HCT116 (cell line): ENCODE results near the gene DAZAP1. TPM values are rescaled to one million over a fixed set of nuclear protein-coding genes. Genes with fewer than 3 reads are reported as not detected.
A peak's percentile ranks its signal among the peaks of the same experiment; 100 is the strongest.

Source experiments
- ATAC-seq: fragments of 200-7000 bp; cut with Tn5 transposase; 2 replicates; pipeline ENCODE4 v1.9.1; 2020; ENCODE audit warnings: mild to moderate bottlenecking, moderate library complexity
- BruUV-seq: library from RNA; stranded (reverse); fragments of 400-500 nt; replicated peaks from 2 replicates; lab custom pipeline; 2021; lab: Mats Ljungman, UMichigan
- CTCF ChIA-PET: fragments of 300-600 bp; sonication (Branson Sonifier 250); formaldehyde crosslinking; loops from one replicate; lab custom pipeline; 2021; ENCODE audit warnings: antibody characterized with exemption; lab: Charles Lee
- POLR2A ChIA-PET: fragments of 300-600, 350-600 bp; sonication (Branson Sonifier 250); formaldehyde crosslinking; loops from one replicate; lab custom pipeline; 2021; ENCODE audit warnings: antibody characterized with exemption; lab: Charles Lee
- RAD21 ChIA-PET, 2 experiments: fragments of 300-600 bp; sonication (Branson Sonifier 250); formaldehyde crosslinking; loops; one replicate each; lab custom pipeline; 2023; ENCODE audit warnings: low total read pairs in 2 of 2; ENCODE audit not compliant: uncharacterized antibody in 2 of 2, unreplicated experiment in 2 of 2, low non-redundant PET in 1 of 2; lab: Charles Lee
- DNase-seq: peaks from one replicate; pipeline ENCODE4 v3.0.0-alpha.2; 2010; ENCODE audit warnings: low read depth, low spot score
- H2AFZ ChIP-seq: fragments of 200-600 bp; shearing (Covaris generic), sonication (generic); 2 replicates; pipeline ENCODE4 v1.6.1; 2017; ENCODE audit warnings: low read depth, mixed run types, mixed read lengths, antibody characterized with exemption, low read length; ENCODE audit not compliant: poor library complexity, severe bottlenecking
- H3K27ac ChIP-seq: 2 replicates; pipeline ENCODE4 v1.5.1; 2012; ENCODE audit warnings: low read depth, low read length
- H3K27me3 ChIP-seq: fragments of 200-600 bp; sonication (generic); 2 replicates; pipeline ENCODE4 v1.6.1; 2016; ENCODE audit warnings: mixed run types, low read length, mixed read lengths; ENCODE audit not compliant: insufficient read depth
- H3K36me3 ChIP-seq, 2 experiments: fragments of 200-500 bp in 1 of 2; fragments of 200-600 bp in 1 of 2; sonication (Bioruptor generic) in 1 of 2; sonication (generic) in 1 of 2; 2 replicates each; pipeline versions ENCODE4 v1.5.1 to v1.6.1; 2014 to 2016; ENCODE audit warnings: low read length in 2 of 2, inconsistent platforms in 1 of 2, mixed read lengths in 1 of 2, mixed run types in 1 of 2; ENCODE audit not compliant: insufficient read depth in 2 of 2, control insufficient read depth in 1 of 2
- H3K4me1 ChIP-seq, 2 experiments: fragments of 200-600 bp in 1 of 2; sonication (generic) in 1 of 2; 2 replicates each; pipeline versions ENCODE4 v1.5.1 to v1.6.1; 2012 to 2017; ENCODE audit warnings: low read length in 2 of 2, inconsistent platforms in 1 of 2, mild to moderate bottlenecking in 1 of 2, mixed read lengths in 1 of 2, mixed run types in 1 of 2, moderate library complexity in 1 of 2; ENCODE audit not compliant: insufficient read depth in 2 of 2, control insufficient read depth in 1 of 2
- H3K4me2 ChIP-seq: fragments of 200-600 bp; sonication (generic); 2 replicates; pipeline ENCODE4 v1.6.1; 2017; ENCODE audit warnings: mixed run types, low read length, mixed read lengths
- H3K4me3 ChIP-seq, 2 experiments: fragments of 200-600 bp in 1 of 2; sonication (generic) in 1 of 2; replicated peaks in 1 of 2; 2 replicates each; pipeline ENCODE4 v1.5.1; 2011 to 2016; ENCODE audit warnings: low read length in 2 of 2, control low read depth in 1 of 2, low read depth in 1 of 2, mild to moderate bottlenecking in 1 of 2, mixed read lengths in 1 of 2, mixed run types in 1 of 2
- H3K79me2 ChIP-seq: fragments of 200-600 bp; sonication (generic); 2 replicates; pipeline ENCODE4 v1.6.1; 2017; ENCODE audit warnings: mild to moderate bottlenecking, mixed run types, low read length, moderate library complexity, mixed read lengths; ENCODE audit not compliant: insufficient read depth
- H3K9ac ChIP-seq: fragments of 200-600 bp; sonication (generic); 2 replicates; pipeline ENCODE4 v1.6.1; 2016; ENCODE audit warnings: low read length, mixed read lengths
- H3K9me2 ChIP-seq: fragments of 200-600 bp; sonication (generic), shearing (Covaris generic); 2 replicates; pipeline ENCODE4 v1.6.1; 2017; ENCODE audit warnings: mixed run types, mild to moderate bottlenecking, moderate library complexity; ENCODE audit not compliant: insufficient read depth
- H3K9me3 ChIP-seq, 2 experiments: fragments of 200-500 bp in 1 of 2; fragments of 200-600 bp in 1 of 2; sonication (Bioruptor generic) in 1 of 2; sonication (generic) in 1 of 2; 2 replicates each; pipeline ENCODE4 v1.6.1; 2014 to 2017; ENCODE audit warnings: low read length in 2 of 2, mixed read lengths in 2 of 2, inconsistent platforms in 1 of 2, low read depth in 1 of 2, mild to moderate bottlenecking in 1 of 2, mixed run types in 1 of 2, moderate library complexity in 1 of 2; ENCODE audit not compliant: control insufficient read depth in 1 of 2, insufficient read depth in 1 of 2
- H4K20me1 ChIP-seq: fragments of 200-600 bp; sonication (generic), shearing (Covaris generic); 2 replicates; pipeline ENCODE4 v1.6.1; 2017; ENCODE audit warnings: mixed run types, mild to moderate bottlenecking, moderate library complexity; ENCODE audit not compliant: insufficient read depth
- EGR1 ChIP-seq: IDR thresholded peaks from 2 replicates; pipeline ENCODE4 v1.6.1; 2012; ENCODE audit warnings: low read depth
- ELF1 ChIP-seq: IDR thresholded peaks from 2 replicates; pipeline ENCODE4 v1.6.1; 2012; ENCODE audit warnings: low read depth, borderline replicate concordance
- EZH2 ChIP-seq: fragments of 200-600 bp; sonication (generic); IDR thresholded peaks from 2 replicates; pipeline ENCODE4 v1.6.1; 2017; ENCODE audit warnings: antibody characterized with exemption, mixed run types
- JUND ChIP-seq: IDR thresholded peaks from 2 replicates; pipeline ENCODE4 v1.6.1; 2012
- POLR2A ChIP-seq: IDR thresholded peaks from 2 replicates; pipeline ENCODE4 v1.7.0; 2011; ENCODE audit warnings: borderline replicate concordance; ENCODE audit not compliant: insufficient read depth, insufficient read length; ENCODE audit errors: extremely low read depth
- POLR2AphosphoS5 ChIP-seq: IDR thresholded peaks from 2 replicates; pipeline ENCODE4 v1.6.1; 2011; ENCODE audit warnings: mild to moderate bottlenecking, low read depth, low read length, moderate library complexity
- RAD21 ChIP-seq: IDR thresholded peaks from 2 replicates; pipeline ENCODE4 v1.6.1; 2012; ENCODE audit warnings: low read depth, mild to moderate bottlenecking
- REST ChIP-seq: IDR thresholded peaks from 2 replicates; pipeline ENCODE4 v1.6.1; 2012; ENCODE audit warnings: low read depth
- SP1 ChIP-seq: IDR thresholded peaks from 2 replicates; pipeline ENCODE4 v1.6.1; 2012; ENCODE audit warnings: low read depth
- SRF ChIP-seq: IDR thresholded peaks from 2 replicates; pipeline ENCODE4 v1.6.1; 2012; ENCODE audit warnings: low read depth
- TCF7L2 ChIP-seq: IDR thresholded peaks from 2 replicates; pipeline ENCODE4 v1.7.0; 2011; ENCODE audit warnings: borderline replicate concordance, inconsistent platforms; ENCODE audit not compliant: insufficient read depth, insufficient read length; ENCODE audit errors: extremely low read depth
- YY1 ChIP-seq: IDR thresholded peaks from 2 replicates; pipeline ENCODE4 v1.6.1; 2011; ENCODE audit warnings: low read length, low read depth, moderate library complexity, mild to moderate bottlenecking; ENCODE audit not compliant: insufficient replicate concordance; ENCODE audit errors: extremely low read depth
- ZBTB33 ChIP-seq: IDR thresholded peaks from 2 replicates; pipeline ENCODE4 v1.6.1; 2011; ENCODE audit warnings: mild to moderate bottlenecking, low read length, moderate library complexity; ENCODE audit not compliant: insufficient replicate concordance; ENCODE audit errors: extremely low read depth
- intact Hi-C: fragments of 100-400 bp; cut with micrococcal nuclease; formaldehyde crosslinking; loops from 2 replicates; pipeline ENCODE4 v1.10.0; 2022
- total RNA-seq: library from RNA; stranded (reverse); gene quantifications from one replicate; pipeline ENCODE4 v1.2.1, GENCODE V29; 2021; ENCODE audit not compliant: unreplicated experiment

The DAZAP1 gene
- total RNA-seq, 1 experiment from 2014 or later = 191 TPM

- peaks cover 34% of the 10 kb centered on the region for H3K79me2 ChIP-seq
- no peaks in the 10 kb centered on the region for H3K9me3 ChIP-seq
- H3K27ac ChIP-seq = no peak overlapping the region; the same call in 1 of the 2 replicates
- H3K36me3 ChIP-seq = peaks cover 3 to 5% of the 10 kb centered on the region in 2 experiments; a peak in 2 of 4 replicates
- no peak for ATAC-seq
- intact Hi-C loops = no loop called here
- no peak for TF ChIP-seq SRF
- no peak for TF ChIP-seq YY1
- TF ChIP-seq EGR1 = no peak
- 0 out of 2 replicates have a peak, but pooled peaks have one; percentile 4 for TF ChIP-seq POLR2AphosphoS5
- POLR2A ChIA-PET = interaction anchor here (1.4 to 1.7 kb wide), 2 partner anchors 19 to 20 kb away, joined by 4 to 5 read pairs; no protein-coding TSS in a partner anchor
- H2AFZ ChIP-seq = no peak overlapping the region
- no peak overlapping the region for H3K4me3 ChIP-seq
- no peak overlapping the region for H3K4me2 ChIP-seq
- CTCF ChIA-PET = no interaction called here
- no peak overlapping the region for H3K9ac ChIP-seq
- RAD21 ChIA-PET = no interaction called here
- no peaks in the 10 kb centered on the region for H3K27me3 ChIP-seq
- no peak for DNase-seq
- BruUV-seq = no TSS peak
- H4K20me1 ChIP-seq = no peaks in the 10 kb centered on the region
- H3K4me1 ChIP-seq = peaks cover 22 to 44% of the 10 kb centered on the region in 2 experiments
- no peaks in the 10 kb centered on the region for H3K9me2 ChIP-seq
These were observed 67.5 kb downstream of the DAZAP1 start for GRCh38 chr19:1474765-1475351.

- Histone ChIP-seq H3K9ac (no peak overlapping the region), H3K4me3 (no peak overlapping the region), H3K9me2 (no peaks in the 10 kb centered on the region), H3K27me3 (no peaks in the 10 kb centered on the region), H3K79me2 (peaks cover 34% of the 10 kb centered on the region), H3K4me1 (peaks cover 18 to 34% of the 10 kb centered on the region in 2 experiments), H3K36me3 (peaks cover 3 to 5% of the 10 kb centered on the region in 2 experiments; a peak in 2 of 4 replicates), H3K4me2 (no peak overlapping the region), H3K27ac (no peak overlapping the region), H4K20me1 (no peaks in the 10 kb centered on the region), H2AFZ (no peak overlapping the region), H3K9me3 (no peaks in the 10 kb centered on the region)
- intact Hi-C loops = no loop called here
- ATAC-seq (no peak), DNase-seq (no peak)
- no TSS peak for BruUV-seq
- RAD21 ChIA-PET = no interaction called here
- POLR2A ChIA-PET = interaction anchor here (1.4 kb wide), 1 partner anchor 21 kb away, joined by 4 read pairs; no protein-coding TSS in a partner anchor
- CTCF ChIA-PET = no interaction called here
- no peak for TF ChIP-seq POLR2A
- no peak for TF ChIP-seq REST
- TF ChIP-seq ZBTB33 = no peak
- no peak for TF ChIP-seq ELF1
- no peak for TF ChIP-seq JUND
- TF ChIP-seq YY1 = no peak
- TF ChIP-seq TCF7L2 = no peak
- TF ChIP-seq SP1 = no peak
- TF ChIP-seq RAD21 = no peak
- no peak for TF ChIP-seq EZH2
These were observed 68.5 kb downstream of the DAZAP1 start for GRCh38 chr19:1475751-1476437.
